T-helper 2 cell treated with Interferon-gamma antibody and Interleukin-4, amounts not matched to agents 100 ng/mL and 5 ng/mL, for 36 hours (primary cell): Measurements from ENCODE around the gene FSD1. TPM values are rescaled to one million over a fixed set of nuclear protein-coding genes. Genes with fewer than 3 reads are reported as not detected.

Source experiments
- total RNA-seq: library from RNA; stranded (reverse); gene quantifications from 2 replicates; pipeline ENCODE4 v1.2.3, GENCODE V29; 2022

FSD1 gene
- total RNA-seq, 1 donor from 2014 or later: 12.6 TPM

Other genes starting within 250 kb of the FSD1 start
- gene ZBTB7A, start 237.7 kb upstream of the FSD1 start, total RNA-seq: 38.3 and 41.6 TPM in 2 replicates
- 135 and 138 TPM in 2 replicates for gene MAP2K2, start 180.5 kb upstream of the FSD1 start, total RNA-seq
- gene CREB3L3, start 151.0 kb upstream of the FSD1 start, total RNA-seq: 0.84 and 1.3 TPM in 2 replicates
- 34.4 and 35.6 TPM in 2 replicates for gene SIRT6, start 122.0 kb upstream of the FSD1 start, total RNA-seq
- gene ANKRD24, start 121.9 kb upstream of the FSD1 start, total RNA-seq: 0.43 and 0.52 TPM in 2 replicates
- gene EBI3, start 75.1 kb upstream of the FSD1 start, total RNA-seq: 2.6 and 2.8 TPM in 2 replicates
- gene YJU2, start 57.5 kb upstream of the FSD1 start, total RNA-seq: 24.2 and 27.1 TPM in 2 replicates
- not detected in 2 replicates for gene SHD, start 25.3 kb upstream of the FSD1 start, total RNA-seq
- gene TMIGD2, start 2.2 kb upstream of the FSD1 start, total RNA-seq: 20.1 and 20.9 TPM in 2 replicates
- 10.4 and 10.6 TPM in 2 replicates for gene STAP2, start 34.2 kb downstream of the FSD1 start, total RNA-seq
- gene MPND, start 39.0 kb downstream of the FSD1 start, total RNA-seq: 22.7 and 24.8 TPM in 2 replicates
- gene SH3GL1, start 95.9 kb downstream of the FSD1 start, total RNA-seq: 60.4 and 63.9 TPM in 2 replicates
- gene CHAF1A, start 98.0 kb downstream of the FSD1 start, total RNA-seq: 96.5 and 102 TPM in 2 replicates
- 40.8 and 41.4 TPM in 2 replicates for gene UBXN6, start 153.2 kb downstream of the FSD1 start, total RNA-seq
- 58.8 and 63.3 TPM in 2 replicates for gene HDGFL2, start 167.7 kb downstream of the FSD1 start, total RNA-seq
- not detected in 2 replicates for gene PLIN4, start 213.9 kb downstream of the FSD1 start, total RNA-seq
- not detected in 2 replicates for gene PLIN5, start 230.6 kb downstream of the FSD1 start, total RNA-seq
- 0.18 and 0.30 TPM in 2 replicates for gene LRG1, start 235.4 kb downstream of the FSD1 start, total RNA-seq